GM19324 (cell line): ENCODE results near the gene TMTC3.

ENCODE experiments used
- ATAC-seq: cut with Tn5 transposase; IDR thresholded peaks from one replicate; pipeline ENCODE4 v1.9.1; 2021; ENCODE audit warnings: mild to moderate bottlenecking, moderate library complexity; ENCODE audit not compliant: unreplicated experiment, low FRiP score

TMTC3 gene

GRCh38 chr12:88219861-88220260 is 77.8 kb downstream of the TMTC3 start:
- ATAC-seq: no peak

- ATAC-seq: no peak
Measured at GRCh38 chr12:88223519-88223918, 81.4 kb downstream of the TMTC3 start.

- no peak for ATAC-seq
Measured at GRCh38 chr12:88225776-88226175, 83.7 kb downstream of the TMTC3 start.

GRCh38 chr12:88227263-88227662 is 85.2 kb downstream of the TMTC3 start:
- ATAC-seq: no peak

GRCh38 chr12:88227871-88228270 is 85.8 kb downstream of the TMTC3 start:
- no peak for ATAC-seq

- no peak for ATAC-seq
Measured at GRCh38 chr12:88228720-88229119, 86.6 kb downstream of the TMTC3 start.

- no peak for ATAC-seq
Measured at GRCh38 chr12:88230271-88230670, 88.2 kb downstream of the TMTC3 start.

- ATAC-seq: no peak
Measured at GRCh38 chr12:88235183-88235833, 93.2 kb downstream of the TMTC3 start.

GRCh38 chr12:88237954-88238353 is 95.8 kb downstream of the TMTC3 start:
- no peak for ATAC-seq

- ATAC-seq: no peak
Measured at GRCh38 chr12:88238406-88238805, 96.3 kb downstream of the TMTC3 start.

GRCh38 chr12:88241862-88242570 is 99.9 kb downstream of the TMTC3 start:
- no peak for ATAC-seq

GRCh38 chr12:88242571-88242925 is 100.4 kb downstream of the TMTC3 start:
- ATAC-seq: no peak

- ATAC-seq: no peak
Measured at GRCh38 chr12:88242939-88243338, 100.8 kb downstream of the TMTC3 start.

GRCh38 chr12:88243982-88244381 is 101.9 kb downstream of the TMTC3 start:
- no peak for ATAC-seq

GRCh38 chr12:88245905-88246304 is 103.8 kb downstream of the TMTC3 start:
- no peak for ATAC-seq

- no peak for ATAC-seq
Measured at GRCh38 chr12:88247241-88247643, 105.1 kb downstream of the TMTC3 start.

GRCh38 chr12:88248606-88249005 is 106.5 kb downstream of the TMTC3 start:
- ATAC-seq: no peak
